ENCODE results near the gene EEF1AKMT3. TPM values are rescaled to one million over a fixed set of nuclear protein-coding genes. Genes with fewer than 3 reads are reported as not detected.

The EEF1AKMT3 gene
- total RNA-seq, 4 donors from 2014 or later: 1.9 to 6.7 (median 4.3) TPM

- Histone ChIP-seq H3K4me1 (peaks cover 0 to 6% (median 0%) of the 10 kb centered on the region in 4 donors), H3K36me3 (peaks cover 0 to 53% (median 21%) of the 10 kb centered on the region in 4 donors), H3K4me3 (no peak overlapping the region), H3K27me3 (no peaks in the 10 kb centered on the region), H3K27ac (no peak overlapping the region), H3K9me3 (no peaks in the 10 kb centered on the region)
- 29 to 53% methylated on average over 1 of the region's 1 CpG for WGBS, 2 donors (ENCODE audit: low coverage in 1 of 2)
- in situ Hi-C loops (cut with MboI; ENCODE audit: low pct_ligation_motif_present in 1 of 4, low pct_unique_long_range_greater_than_20kb in 1 of 4, low sequenced_read_pairs in 3 of 4): no loop called here
- intact Hi-C loops (cut with DNase I; ENCODE audit: low total_unique reads): no loop called here
- no peak for TF ChIP-seq CTCF (IDR thresholded peaks at IDR 0.05)
- TF ChIP-seq POLR2A (IDR thresholded peaks at IDR 0.05): no peak
- TF ChIP-seq POLR2AphosphoS5 (IDR thresholded peaks at IDR 0.05): no peak
- TF ChIP-seq EP300 (IDR thresholded peaks at IDR 0.05; ENCODE audit: low read depth): no peak
- no peak for DNase-seq
Observed at GRCh38 chr12:57793920-57794319, 21.5 kb downstream of the EEF1AKMT3 start.

- 92% methylated on average over 4 to 6 of the region's 6 CpGs for WGBS, 2 donors (ENCODE audit: low coverage in 1 of 2)
- no peak for DNase-seq
- Histone ChIP-seq H3K36me3 (peaks cover 0 to 56% (median 27%) of the 10 kb centered on the region in 4 donors), H3K9me3 (no peaks in the 10 kb centered on the region), H3K4me1 (peaks cover 0 to 6% (median 0%) of the 10 kb centered on the region in 4 donors), H3K4me3 (no peak overlapping the region), H3K27ac (no peak overlapping the region), H3K27me3 (no peaks in the 10 kb centered on the region)
- TF ChIP-seq POLR2A (IDR thresholded peaks at IDR 0.05) (no peak), CTCF (IDR thresholded peaks at IDR 0.05) (no peak), POLR2AphosphoS5 (IDR thresholded peaks at IDR 0.05) (no peak), EP300 (IDR thresholded peaks at IDR 0.05; ENCODE audit: low read depth) (no peak)
- intact Hi-C loops (cut with DNase I; ENCODE audit: low total_unique reads) (no loop called here), in situ Hi-C loops (cut with MboI; ENCODE audit: low pct_ligation_motif_present in 1 of 4, low pct_unique_long_range_greater_than_20kb in 1 of 4, low sequenced_read_pairs in 3 of 4) (no loop called here)
Observed at GRCh38 chr12:57795354-57795753, 22.9 kb downstream of the EEF1AKMT3 start.

- intact Hi-C loops (cut with DNase I; ENCODE audit: low total_unique reads): no loop called here
- 95 to 100% methylated on average over 1 of the region's 1 CpG for WGBS, 2 donors (ENCODE audit: low coverage in 1 of 2)
- no peak for DNase-seq
Observed at GRCh38 chr12:57796996-57797395, 24.6 kb downstream of the EEF1AKMT3 start.

DNA sequence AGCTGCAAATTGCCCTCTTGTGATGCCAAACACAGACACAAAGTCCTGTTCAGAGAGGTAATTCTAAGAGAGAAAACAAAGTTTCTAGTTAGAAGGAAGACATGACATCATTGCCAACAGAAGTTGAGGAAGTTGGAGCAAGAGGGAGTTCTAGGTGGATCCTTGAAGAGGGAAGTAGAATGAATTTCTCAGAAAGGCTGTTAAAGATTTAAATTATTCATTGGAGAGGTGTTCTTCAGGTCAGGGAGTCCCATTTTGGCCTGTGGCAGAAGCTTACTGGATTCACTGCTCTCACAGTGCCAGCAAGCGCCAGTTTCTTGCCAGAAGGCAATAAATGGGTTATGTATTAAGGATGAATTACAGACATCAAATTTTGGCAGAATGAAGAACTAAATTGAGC, 25.5 kb downstream of the EEF1AKMT3 start:
- Histone ChIP-seq H3K27me3 (no peaks in the 10 kb centered on the region), H3K36me3 (peaks cover 0 to 60% (median 21%) of the 10 kb centered on the region in 4 donors), H3K4me3 (no peak overlapping the region), H3K4me1 (peaks cover 0 to 6% (median 0%) of the 10 kb centered on the region in 4 donors), H3K9me3 (no peaks in the 10 kb centered on the region), H3K27ac (no peak overlapping the region)
- 50 to 68% methylated on average over 1 of the region's 1 CpG for WGBS, 2 donors (ENCODE audit: low coverage in 1 of 2)
- TF ChIP-seq POLR2A (IDR thresholded peaks at IDR 0.05) (no peak), CTCF (IDR thresholded peaks at IDR 0.05) (no peak), POLR2AphosphoS5 (IDR thresholded peaks at IDR 0.05) (no peak), EP300 (IDR thresholded peaks at IDR 0.05; ENCODE audit: low read depth) (no peak)
- intact Hi-C loops (cut with DNase I; ENCODE audit: low total_unique reads): no loop called here
- in situ Hi-C loops (cut with MboI; ENCODE audit: low pct_ligation_motif_present in 1 of 4, low pct_unique_long_range_greater_than_20kb in 1 of 4, low sequenced_read_pairs in 3 of 4): no loop called here
- DNase-seq: no peak

More at GRCh38 chr12:57796996-57797395, 24.6 kb downstream of the EEF1AKMT3 start:
- Histone ChIP-seq H3K4me3 (no peak overlapping the region), H3K27ac (no peak overlapping the region), H3K9me3 (no peaks in the 10 kb centered on the region), H3K36me3 (peaks cover 0 to 66% (median 26%) of the 10 kb centered on the region in 4 donors), H3K4me1 (peaks cover 0 to 6% (median 0%) of the 10 kb centered on the region in 4 donors), H3K27me3 (no peaks in the 10 kb centered on the region)
- in situ Hi-C loops (cut with MboI; ENCODE audit: low pct_ligation_motif_present in 1 of 4, low pct_unique_long_range_greater_than_20kb in 1 of 4, low sequenced_read_pairs in 3 of 4): no loop called here
- no peak for TF ChIP-seq POLR2A (IDR thresholded peaks at IDR 0.05)
- no peak for TF ChIP-seq CTCF (IDR thresholded peaks at IDR 0.05)
- no peak for TF ChIP-seq POLR2AphosphoS5 (IDR thresholded peaks at IDR 0.05)
- no peak for TF ChIP-seq EP300 (IDR thresholded peaks at IDR 0.05; ENCODE audit: low read depth)
